HFF-Myc (cell line): ENCODE measurements around the gene SPON2.

ENCODE experiments used
- DNase-seq: peaks from one replicate; pipeline ENCODE4 v3.0.0-alpha.2; 2011; ENCODE audit warnings: low read depth; ENCODE audit errors: extremely low read depth
- H3K4me3 ChIP-seq: replicated peaks from 2 replicates; pipeline ENCODE4 v1.5.1; 2011; ENCODE audit warnings: low read depth, mild to moderate bottlenecking, control low read depth, low read length
- TF ChIP-seq, protein P1 (sequence below): IDR thresholded peaks from 2 replicates; pipeline ENCODE4 v1.5.1; 2012; ENCODE audit warnings: mild to moderate bottlenecking, low read depth, low read length, control low read depth; ENCODE audit errors: missing control alignments

The SPON2 gene

DNA sequence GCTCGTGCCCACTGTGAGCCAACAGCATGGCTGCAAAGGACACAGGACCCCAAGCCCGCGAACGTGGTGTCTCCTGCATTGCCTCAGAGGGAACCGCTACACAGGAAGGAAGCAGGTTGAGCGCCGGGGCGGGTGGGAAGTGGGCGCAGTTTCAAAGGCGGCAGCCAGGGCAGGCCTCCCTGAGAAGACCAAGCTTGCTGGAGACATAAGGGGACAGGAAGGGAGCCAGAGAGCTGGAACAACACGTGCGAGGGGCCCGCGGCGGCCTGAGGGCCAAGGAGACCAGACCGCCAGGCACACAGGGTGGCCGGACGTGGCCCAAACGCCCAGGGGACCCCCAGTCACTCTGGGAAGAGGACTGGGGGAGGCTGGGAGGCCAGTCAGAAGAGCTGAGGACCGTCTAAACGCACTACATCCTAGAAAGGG is 44.5 kb upstream of the SPON2 start:
- no peak for DNase-seq
- TF ChIP-seq, protein P1, sequence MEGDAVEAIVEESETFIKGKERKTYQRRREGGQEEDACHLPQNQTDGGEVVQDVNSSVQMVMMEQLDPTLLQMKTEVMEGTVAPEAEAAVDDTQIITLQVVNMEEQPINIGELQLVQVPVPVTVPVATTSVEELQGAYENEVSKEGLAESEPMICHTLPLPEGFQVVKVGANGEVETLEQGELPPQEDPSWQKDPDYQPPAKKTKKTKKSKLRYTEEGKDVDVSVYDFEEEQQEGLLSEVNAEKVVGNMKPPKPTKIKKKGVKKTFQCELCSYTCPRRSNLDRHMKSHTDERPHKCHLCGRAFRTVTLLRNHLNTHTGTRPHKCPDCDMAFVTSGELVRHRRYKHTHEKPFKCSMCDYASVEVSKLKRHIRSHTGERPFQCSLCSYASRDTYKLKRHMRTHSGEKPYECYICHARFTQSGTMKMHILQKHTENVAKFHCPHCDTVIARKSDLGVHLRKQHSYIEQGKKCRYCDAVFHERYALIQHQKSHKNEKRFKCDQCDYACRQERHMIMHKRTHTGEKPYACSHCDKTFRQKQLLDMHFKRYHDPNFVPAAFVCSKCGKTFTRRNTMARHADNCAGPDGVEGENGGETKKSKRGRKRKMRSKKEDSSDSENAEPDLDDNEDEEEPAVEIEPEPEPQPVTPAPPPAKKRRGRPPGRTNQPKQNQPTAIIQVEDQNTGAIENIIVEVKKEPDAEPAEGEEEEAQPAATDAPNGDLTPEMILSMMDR, result no peak

DNA sequence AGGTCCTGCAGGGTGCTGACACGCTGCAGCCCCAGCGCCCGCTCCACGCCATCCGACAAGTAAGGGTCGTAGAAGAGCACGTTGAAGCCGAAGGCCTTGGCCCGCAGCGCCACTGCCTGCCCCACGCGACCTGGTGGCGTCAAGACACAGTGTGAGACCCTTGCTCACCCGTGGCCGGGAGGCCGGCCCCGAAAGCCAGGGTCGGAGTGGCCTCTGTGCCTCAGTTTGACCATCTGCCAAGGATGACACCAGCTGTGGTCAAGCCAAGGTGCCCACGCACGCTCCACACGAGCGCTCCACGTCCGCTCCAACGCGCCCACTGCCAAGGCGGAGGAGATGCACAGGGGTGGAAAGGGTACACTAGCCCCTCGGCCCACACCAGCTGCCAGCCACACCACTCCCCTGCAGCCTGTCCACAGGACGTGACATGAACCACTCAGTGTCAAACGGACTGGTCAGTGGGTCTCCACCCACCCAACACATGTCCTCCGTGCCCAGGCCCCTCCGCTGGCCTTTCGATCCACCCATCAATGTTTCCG is 43.8 kb upstream of the SPON2 start:
- TF ChIP-seq, protein P1, result no peak
- no peak overlapping the region for H3K4me3 ChIP-seq

More for the DNA sequence above, 44.5 kb upstream of the SPON2 start:
- H3K4me3 ChIP-seq, result no peak overlapping the region

DNA sequence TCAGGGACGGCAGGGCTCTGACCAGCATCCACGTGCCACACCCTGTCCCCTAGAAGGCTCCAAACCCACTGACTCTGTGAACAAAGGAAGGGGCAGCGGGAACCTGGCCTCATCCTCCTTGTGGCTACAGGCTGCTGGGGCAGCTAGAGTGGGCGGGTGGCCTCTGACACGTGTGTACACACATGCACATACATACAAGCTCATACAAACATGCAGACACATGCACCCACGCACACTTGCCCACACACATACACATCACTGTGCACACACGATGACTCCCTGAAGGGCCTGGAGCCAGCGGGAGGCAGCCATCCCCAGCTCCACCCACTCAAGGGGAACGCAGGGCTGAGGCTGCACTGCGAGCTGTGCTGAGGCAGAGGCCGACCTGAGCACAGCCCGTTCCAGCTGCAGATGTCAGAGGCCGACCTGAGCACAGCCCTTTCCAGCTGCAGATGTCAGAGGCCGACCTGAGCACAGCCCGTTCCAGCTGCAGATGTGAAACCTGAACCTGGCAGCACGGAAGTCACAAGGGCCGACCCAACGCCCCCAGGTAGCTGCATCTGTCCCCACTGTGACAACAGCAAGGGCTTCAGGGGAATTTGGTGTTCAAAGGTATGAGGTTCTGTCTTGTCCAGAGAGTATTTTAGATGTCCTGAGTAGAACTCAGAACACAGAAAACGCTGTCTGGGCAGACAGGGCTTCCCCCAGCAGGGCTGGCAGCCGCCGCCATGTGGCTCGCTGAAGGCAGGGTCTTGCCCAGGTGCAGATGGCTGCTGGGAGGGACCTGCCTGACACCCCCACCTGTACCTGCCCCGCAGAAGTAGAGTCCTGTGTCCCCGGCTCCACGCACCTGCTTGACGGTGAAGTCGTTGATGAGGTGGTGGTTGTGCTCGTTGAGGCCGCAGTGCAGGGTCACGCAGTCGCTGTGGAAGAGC is 43.0 kb upstream of the SPON2 start:
- TF ChIP-seq, protein P1, result no peak
- no peak for DNase-seq
- H3K4me3 ChIP-seq, result no peak overlapping the region

More for the DNA sequence above, 43.8 kb upstream of the SPON2 start:
- DNase-seq, result no peak

DNA sequence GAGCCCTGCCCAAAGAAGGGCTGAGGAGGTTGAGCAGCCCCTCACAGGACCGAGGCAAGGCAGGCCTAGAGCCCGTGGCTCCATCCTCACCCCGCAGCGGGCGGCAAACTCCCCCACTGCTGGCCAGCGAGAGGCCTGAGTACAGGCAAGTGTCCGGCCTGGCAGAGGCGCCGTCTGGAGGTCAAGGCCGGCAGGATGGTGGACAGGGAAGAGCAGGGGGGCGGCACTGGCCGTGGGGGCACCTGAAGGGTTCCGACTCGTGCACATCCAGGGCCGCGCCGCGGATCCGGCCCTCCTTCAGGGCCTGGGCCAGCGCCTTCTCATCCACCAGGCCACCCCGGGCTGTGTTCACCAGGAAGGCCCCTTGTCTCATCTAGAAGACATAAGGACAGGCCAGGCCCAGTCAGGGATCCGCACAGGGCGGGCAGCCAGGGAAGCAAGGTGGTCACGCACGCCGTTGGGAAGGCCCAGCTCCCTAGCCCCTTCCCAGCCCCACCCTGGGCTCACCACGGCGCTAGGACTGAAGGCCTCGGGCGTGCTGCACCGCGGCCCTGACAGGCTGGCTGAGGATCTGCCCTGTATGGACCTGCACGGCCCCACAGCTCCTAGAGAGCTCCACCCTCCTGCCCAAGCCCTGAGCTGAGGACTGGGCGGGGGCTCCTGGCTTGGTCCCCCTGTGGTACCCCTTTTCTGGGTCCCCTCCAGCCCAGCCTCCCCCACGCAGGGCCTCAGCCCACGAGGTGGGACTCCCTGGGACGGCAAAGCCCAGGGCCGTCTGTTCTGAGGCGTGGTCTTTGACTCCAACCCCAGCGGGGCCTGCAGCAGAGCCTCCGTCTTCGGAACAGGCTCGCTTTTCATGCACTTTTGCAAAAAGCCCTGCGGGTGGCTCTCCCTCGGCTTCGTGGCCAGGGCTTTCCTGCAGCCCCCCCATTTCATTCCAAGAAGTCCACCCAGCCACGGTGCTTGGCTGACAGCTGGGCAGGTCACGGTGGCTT is 42.0 kb upstream of the SPON2 start:
- TF ChIP-seq, protein P1, result no peak
- no peak overlapping the region for H3K4me3 ChIP-seq
- no peak for DNase-seq

DNA sequence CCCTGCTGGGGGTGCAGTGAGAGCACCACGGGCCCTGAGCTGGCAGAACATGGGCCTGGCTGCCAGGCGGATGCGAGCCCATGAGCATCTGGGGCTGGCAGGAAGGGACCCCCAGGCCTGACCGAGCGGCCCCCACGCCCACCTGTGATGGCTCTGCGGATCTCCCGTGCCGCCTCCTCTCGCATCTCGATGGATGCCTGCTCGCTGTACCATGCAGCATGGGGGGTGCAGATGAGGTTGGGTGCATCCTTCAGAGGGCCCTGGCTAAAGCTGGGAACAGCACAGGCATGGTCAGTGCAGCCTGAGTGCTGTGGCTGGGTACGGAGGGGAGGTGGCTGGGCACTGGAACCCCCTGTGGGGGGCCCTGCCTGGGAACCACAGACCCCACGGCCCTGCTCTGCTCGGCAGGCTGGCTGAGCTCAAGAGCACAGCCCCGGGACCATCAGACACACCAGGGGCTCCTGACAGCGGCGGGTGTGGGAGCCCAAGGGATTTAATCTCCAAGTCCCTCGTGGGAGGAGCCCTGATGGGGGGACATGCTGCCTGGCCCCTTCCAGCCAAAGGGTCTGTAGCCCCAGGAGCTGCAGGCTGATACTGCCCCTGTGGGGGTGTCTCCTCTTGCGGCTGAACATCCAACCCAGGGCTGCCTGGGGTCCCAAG is 41.1 kb upstream of the SPON2 start:
- DNase-seq, result no peak
- TF ChIP-seq, protein P1, result no peak
- H3K4me3 ChIP-seq, result no peak overlapping the region

DNA sequence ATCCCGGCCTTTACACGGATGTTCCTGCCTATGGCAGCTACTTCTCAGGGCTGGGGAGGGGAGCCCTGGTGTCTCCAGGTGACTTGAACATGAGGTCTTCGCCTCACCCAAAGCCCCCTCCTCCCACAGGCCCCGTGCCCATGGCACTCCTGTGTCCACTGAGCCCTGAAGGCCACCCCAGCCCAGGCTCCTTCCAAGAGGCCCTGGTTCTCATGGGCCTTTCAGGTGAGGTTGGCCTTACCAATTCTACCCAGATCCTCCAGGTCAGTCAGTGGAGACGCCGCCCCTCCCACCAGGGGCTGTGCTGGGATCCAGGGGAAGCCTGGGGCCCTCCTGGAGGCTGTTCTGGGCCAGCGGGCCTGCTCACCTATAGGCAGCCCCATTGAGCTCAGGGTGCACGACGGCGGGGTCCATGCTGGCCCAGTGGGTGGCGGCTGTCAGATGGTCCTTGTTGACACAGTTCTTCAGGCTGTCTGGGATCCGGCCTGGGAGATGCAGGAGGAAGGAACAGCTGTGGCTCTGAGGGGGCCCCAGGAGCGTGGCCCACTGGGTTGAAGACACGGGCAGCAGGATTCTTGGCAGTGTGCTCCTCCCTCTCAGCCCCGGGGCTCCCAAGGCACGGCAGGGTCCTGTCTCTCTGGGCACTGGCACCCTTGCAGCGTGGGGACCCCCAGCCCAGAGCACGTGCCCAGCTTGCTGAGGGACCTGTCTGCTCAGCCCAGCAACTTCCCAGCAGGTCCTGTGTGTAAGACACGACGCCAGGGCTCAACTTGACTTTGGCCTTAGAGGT is 40.4 kb upstream of the SPON2 start:
- no peak overlapping the region for H3K4me3 ChIP-seq
- TF ChIP-seq, protein P1, result no peak
- DNase-seq, result no peak
